PC-9 (cell line): Measurements from ENCODE around the gene LCE3D. TPM values are rescaled to one million over a fixed set of nuclear protein-coding genes. Genes with fewer than 3 reads are reported as not detected.
"Not testable (repeated sequence)": the region's sequence is repeated elsewhere in the genome, so short reads cannot be mapped to it uniquely, and the experiment has no call there.

Experiments used
- BruUV-seq: library from RNA; stranded (reverse); fragments of 400-500 nt; replicated peaks from 2 replicates; lab custom pipeline; 2021; lab: Mats Ljungman, UMichigan
- CTCF ChIA-PET: fragments of 300-600 bp; sonication (Branson Sonifier 250); formaldehyde crosslinking; loops from one replicate; lab custom pipeline; 2022; ENCODE audit warnings: antibody characterized with exemption; lab: Charles Lee
- POLR2A ChIA-PET: fragments of 300-600 bp; sonication (Branson Sonifier 250); formaldehyde crosslinking; loops from one replicate; lab custom pipeline; 2022; ENCODE audit warnings: antibody characterized with exemption; ENCODE audit not compliant: unreplicated experiment; lab: Charles Lee
- DNase-seq, 2 experiments: peaks; one replicate each; pipeline versions ENCODE4 v3.0.0 to v3.0.0-alpha.2; 2015 to 2022; ENCODE audit warnings: mixed read lengths in 1 of 2
- H2AFZ ChIP-seq: fragments of 200-600 bp; sonication (generic); 2 replicates; pipeline ENCODE4 v1.8.1; 2017; ENCODE audit warnings: antibody characterized with exemption
- H3F3A ChIP-seq: fragments of 200-600 bp; sonication (generic); 2 replicates; pipeline ENCODE4 v1.8.1; 2017; ENCODE audit warnings: antibody characterized with exemption, mild to moderate bottlenecking, low read depth; ENCODE audit not compliant: insufficient read depth
- H3K27ac ChIP-seq: fragments of 200-600 bp; sonication (generic); 2 replicates; pipeline ENCODE4 v1.6.1; 2016; ENCODE audit warnings: mixed run types
- H3K27me3 ChIP-seq: fragments of 200-600 bp; sonication (generic); 2 replicates; pipeline ENCODE4 v1.6.1; 2016; ENCODE audit warnings: low read depth, mixed run types; ENCODE audit not compliant: insufficient read depth
- H3K36me3 ChIP-seq: fragments of 200-600 bp; sonication (generic); 2 replicates; pipeline ENCODE4 v1.6.1; 2016; ENCODE audit warnings: low read depth, mixed run types
- H3K4me1 ChIP-seq: fragments of 200-600 bp; sonication (generic); replicated peaks from 2 replicates; pipeline ENCODE4 v1.6.1; 2016; ENCODE audit warnings: mixed run types; ENCODE audit not compliant: insufficient read depth
- H3K4me2 ChIP-seq: fragments of 200-600 bp; sonication (generic); 2 replicates; pipeline ENCODE4 v1.6.1; 2017; ENCODE audit warnings: mixed run types
- H3K4me3 ChIP-seq: fragments of 200-600 bp; sonication (generic); 2 replicates; pipeline ENCODE4 v1.6.1; 2016; ENCODE audit warnings: mixed run types
- H3K79me2 ChIP-seq: fragments of 200-600 bp; sonication (generic); 2 replicates; pipeline ENCODE4 v1.6.1; 2017; ENCODE audit warnings: low read depth, mixed run types
- H3K9me2 ChIP-seq: fragments of 200-600 bp; sonication (generic); 2 replicates; pipeline ENCODE4 v1.8.1; 2017; ENCODE audit warnings: mild to moderate bottlenecking; ENCODE audit not compliant: insufficient read depth
- H3K9me3 ChIP-seq: fragments of 200-600 bp; sonication (generic); 2 replicates; pipeline ENCODE4 v1.8.1; 2016; ENCODE audit warnings: low read depth; ENCODE audit not compliant: insufficient read depth
- H4K20me1 ChIP-seq: fragments of 200-600 bp; sonication (generic); 2 replicates; pipeline ENCODE4 v1.8.1; 2017; ENCODE audit not compliant: insufficient read depth
- CTCF ChIP-seq: fragments of 200-600 bp; sonication (generic); conservative IDR thresholded peaks from 2 replicates; pipeline ENCODE4 v1.6.1; 2017; ENCODE audit warnings: mixed run types, antibody characterized with exemption, mild to moderate bottlenecking, moderate library complexity
- EZH2 ChIP-seq: fragments of 200-600 bp; sonication (generic); IDR thresholded peaks from 2 replicates; pipeline ENCODE4 v1.8.0; 2017; ENCODE audit warnings: antibody characterized with exemption, low read depth
- intact Hi-C: fragments of 100-400 bp; cut with micrococcal nuclease; formaldehyde crosslinking; loops from one replicate; pipeline ENCODE4 v1.10.0; 2022; ENCODE audit not compliant: unreplicated experiment
- total RNA-seq: library from RNA; stranded (reverse); gene quantifications from 2 replicates; pipeline ENCODE4 v1.2.3, GENCODE V29; 2021

The LCE3D gene
- total RNA-seq, 1 experiment from 2014 or later, result not detected

GRCh38 chr1:152566681-152567080 lies 13.6 kb downstream of the LCE3D start, which contains the start of gene LCE3E:
LCE3E (minus strand) TSS chr1:152566780; CDS start chr1:152566208, 572 bp downstream.
- Histone ChIP-seq H3K27ac (no peak within 1 kb of the TSS), H3K79me2 (no peaks in the 10 kb centered on the region), H3K4me1 (no peaks in the 10 kb centered on the region), H3K4me2 (no peak within 1 kb of the TSS), H3K9me3 (no peaks in the 10 kb centered on the region), H3K27me3 (no peaks in the 10 kb centered on the region), H3K4me3 (no peak within 1 kb of the TSS), H4K20me1 (no peaks in the 10 kb centered on the region), H3F3A (no peaks in the 10 kb centered on the region), H3K9me2 (no peaks in the 10 kb centered on the region), H2AFZ (no peak within 1 kb of the TSS), H3K36me3 (no peaks in the 10 kb centered on the region)
- BruUV-seq, result no TSS peak
- intact Hi-C loops, result no loop called here
- ChIA-PET POLR2A (no interaction called here), CTCF (no interaction called here)
- no peak for DNase-seq
- no peak for TF ChIP-seq CTCF
- TF ChIP-seq EZH2, result no peak

DNA sequence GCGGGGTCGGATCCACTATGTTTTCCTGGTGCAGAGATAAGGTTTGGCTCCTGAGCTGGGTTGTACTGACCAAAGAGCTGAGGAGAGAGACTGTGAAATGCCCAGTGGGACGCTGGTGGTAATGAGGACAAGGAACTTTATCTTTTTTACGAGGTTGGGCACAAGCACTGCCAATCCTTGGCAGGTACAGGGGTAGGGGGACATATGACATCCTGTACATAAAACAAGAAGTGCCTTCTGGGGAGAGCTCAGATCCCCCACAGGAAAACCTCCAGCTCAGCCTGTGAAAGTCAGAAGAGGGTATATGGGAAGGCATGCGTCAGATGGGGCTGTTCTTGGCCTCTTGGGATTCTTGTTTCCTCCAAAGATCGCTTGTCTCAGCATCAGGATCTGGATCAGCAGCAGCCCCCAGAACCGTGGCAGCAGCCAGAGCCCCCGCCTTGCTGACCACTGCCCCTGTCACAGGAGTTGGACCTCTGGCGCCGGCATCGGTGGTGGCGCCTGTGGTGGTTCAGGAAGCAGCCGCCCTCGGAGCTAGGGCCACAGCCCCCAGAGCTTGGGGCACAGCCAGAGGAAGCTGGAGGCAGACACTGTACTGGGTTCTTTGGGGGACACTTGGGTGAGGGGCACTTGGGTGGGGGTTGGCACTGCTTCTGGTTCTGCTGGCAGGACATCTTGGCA lies 14.6 kb downstream of the LCE3D start:
- Histone ChIP-seq H3K27ac (no peak overlapping the region), H4K20me1 (no peaks in the 10 kb centered on the region), H3K36me3 (no peaks in the 10 kb centered on the region), H3F3A (no peaks in the 10 kb centered on the region), H3K9me3 (no peaks in the 10 kb centered on the region), H3K79me2 (no peaks in the 10 kb centered on the region), H2AFZ (no peak overlapping the region), H3K4me1 (no peaks in the 10 kb centered on the region), H3K4me3 (no peak overlapping the region), H3K27me3 (no peaks in the 10 kb centered on the region), H3K4me2 (no peak overlapping the region), H3K9me2 (no peaks in the 10 kb centered on the region)
- BruUV-seq, result no TSS peak
- CTCF ChIA-PET, result no interaction called here
- POLR2A ChIA-PET, result no interaction called here
- intact Hi-C loops, result no loop called here
- no peak for DNase-seq
- TF ChIP-seq EZH2 (no peak), CTCF (no peak)

GRCh38 chr1:152565115-152565514 lies 15.2 kb downstream of the LCE3D start:
- H3K9me3 ChIP-seq, result no peaks in the 10 kb centered on the region
- no peak overlapping the region for H3K4me2 ChIP-seq
- no peak for DNase-seq
- H2AFZ ChIP-seq, result no peak overlapping the region
- intact Hi-C loops, result no loop called here
- TF ChIP-seq EZH2, result no peak
- TF ChIP-seq CTCF, result no peak
- H3K27ac ChIP-seq, result no peak overlapping the region
- H3K4me1 ChIP-seq, result no peaks in the 10 kb centered on the region
- BruUV-seq, result no TSS peak
- no peaks in the 10 kb centered on the region for H3K79me2 ChIP-seq
- ChIA-PET CTCF (no interaction called here), POLR2A (no interaction called here)
- no peaks in the 10 kb centered on the region for H3F3A ChIP-seq
- no peak overlapping the region for H3K4me3 ChIP-seq
- no peaks in the 10 kb centered on the region for H3K9me2 ChIP-seq
- H3K36me3 ChIP-seq, result no peaks in the 10 kb centered on the region
- no peaks in the 10 kb centered on the region for H3K27me3 ChIP-seq
- no peaks in the 10 kb centered on the region for H4K20me1 ChIP-seq

DNA sequence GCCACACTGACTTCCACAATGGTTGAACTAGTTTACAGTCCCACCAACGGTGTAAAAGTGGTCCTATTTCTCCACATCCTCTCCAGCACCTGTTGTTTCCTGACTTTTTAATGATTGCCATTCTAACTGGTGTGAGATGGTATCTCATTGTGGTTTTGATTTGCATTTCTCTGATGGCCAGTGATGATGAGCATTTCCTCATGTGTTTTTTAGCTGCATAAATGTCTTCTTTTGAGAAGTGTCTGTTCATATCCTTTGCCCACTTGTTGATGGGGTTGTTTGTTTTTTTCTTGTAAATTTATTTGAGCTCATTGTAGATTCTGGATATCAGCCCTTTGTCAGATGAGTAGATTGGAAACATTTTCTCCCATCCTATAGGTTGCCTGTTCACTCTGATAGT lies 32.0 kb downstream of the LCE3D start:
- POLR2A ChIA-PET, H3K4me3 ChIP-seq, BruUV-seq: not testable (repeated sequence)

More for the DNA sequence above, 32.0 kb downstream of the LCE3D start:
- H3K27me3 ChIP-seq, DNase-seq, H3K79me2 ChIP-seq, H2AFZ ChIP-seq, H3K27ac ChIP-seq, H3K4me2 ChIP-seq, H3K4me1 ChIP-seq, CTCF ChIA-PET, H4K20me1 ChIP-seq, H3K9me3 ChIP-seq, H3F3A ChIP-seq, H3K9me2 ChIP-seq, intact Hi-C loops, H3K36me3 ChIP-seq: not testable (repeated sequence)
